ENCODE results near the gene PADI6.

DNA sequence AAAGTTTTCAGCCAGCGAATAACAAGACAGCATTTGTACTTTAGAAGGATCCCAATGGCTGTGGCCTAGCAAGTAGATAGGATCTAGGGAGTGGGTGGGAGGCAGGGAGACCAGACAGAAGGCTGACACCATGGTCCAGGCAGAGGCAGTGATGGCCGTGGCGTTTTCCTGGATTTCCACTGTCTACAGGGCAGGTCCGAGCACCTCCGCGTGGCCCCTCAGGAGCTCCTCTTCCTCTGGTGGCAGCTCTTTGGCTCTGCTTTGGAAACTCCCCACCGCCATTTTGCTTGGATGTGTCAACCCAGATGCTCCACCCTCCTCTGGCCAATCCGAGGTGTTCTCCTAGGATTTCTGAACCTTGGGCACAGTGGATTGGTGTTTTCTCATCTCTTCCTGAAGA is 38.9 kb upstream of the PADI6 start:
- TF ChIP-seq EZH2 (IDR thresholded peaks at IDR 0.05) (no peak), FOSL1 (IDR thresholded peaks at IDR 0.05; ENCODE audit: low read depth) (no peak), RAD21 (IDR thresholded peaks at IDR 0.05; ENCODE audit: low read depth) (no peak), POLR2A (IDR thresholded peaks at IDR 0.05; ENCODE audit: borderline replicate concordance, extremely low read depth, insufficient read depth, insufficient read length) (no peak), EGR1 (IDR thresholded peaks at IDR 0.05; ENCODE audit: low read depth) (no peak), POLR2AphosphoS5 (IDR thresholded peaks at IDR 0.05; ENCODE audit: low read depth, low read length) (no peak), EZH2phosphoT487 (IDR thresholded peaks at IDR 0.05; ENCODE audit: borderline replicate concordance) (no peak), ELF1 (IDR thresholded peaks at IDR 0.05; ENCODE audit: borderline replicate concordance, low read depth) (no peak)
- TF ChIP-seq, protein P1, sequence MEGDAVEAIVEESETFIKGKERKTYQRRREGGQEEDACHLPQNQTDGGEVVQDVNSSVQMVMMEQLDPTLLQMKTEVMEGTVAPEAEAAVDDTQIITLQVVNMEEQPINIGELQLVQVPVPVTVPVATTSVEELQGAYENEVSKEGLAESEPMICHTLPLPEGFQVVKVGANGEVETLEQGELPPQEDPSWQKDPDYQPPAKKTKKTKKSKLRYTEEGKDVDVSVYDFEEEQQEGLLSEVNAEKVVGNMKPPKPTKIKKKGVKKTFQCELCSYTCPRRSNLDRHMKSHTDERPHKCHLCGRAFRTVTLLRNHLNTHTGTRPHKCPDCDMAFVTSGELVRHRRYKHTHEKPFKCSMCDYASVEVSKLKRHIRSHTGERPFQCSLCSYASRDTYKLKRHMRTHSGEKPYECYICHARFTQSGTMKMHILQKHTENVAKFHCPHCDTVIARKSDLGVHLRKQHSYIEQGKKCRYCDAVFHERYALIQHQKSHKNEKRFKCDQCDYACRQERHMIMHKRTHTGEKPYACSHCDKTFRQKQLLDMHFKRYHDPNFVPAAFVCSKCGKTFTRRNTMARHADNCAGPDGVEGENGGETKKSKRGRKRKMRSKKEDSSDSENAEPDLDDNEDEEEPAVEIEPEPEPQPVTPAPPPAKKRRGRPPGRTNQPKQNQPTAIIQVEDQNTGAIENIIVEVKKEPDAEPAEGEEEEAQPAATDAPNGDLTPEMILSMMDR (IDR thresholded peaks at IDR 0.05 in 2 of 3, conservative IDR thresholded peaks at IDR 0.05 in 1 of 3; ENCODE audit: borderline replicate concordance in 1 of 3, insufficient read depth in 1 of 3, low read depth in 2 of 3, low read length in 2 of 3), result no peak
- TF ChIP-seq, protein P2, sequence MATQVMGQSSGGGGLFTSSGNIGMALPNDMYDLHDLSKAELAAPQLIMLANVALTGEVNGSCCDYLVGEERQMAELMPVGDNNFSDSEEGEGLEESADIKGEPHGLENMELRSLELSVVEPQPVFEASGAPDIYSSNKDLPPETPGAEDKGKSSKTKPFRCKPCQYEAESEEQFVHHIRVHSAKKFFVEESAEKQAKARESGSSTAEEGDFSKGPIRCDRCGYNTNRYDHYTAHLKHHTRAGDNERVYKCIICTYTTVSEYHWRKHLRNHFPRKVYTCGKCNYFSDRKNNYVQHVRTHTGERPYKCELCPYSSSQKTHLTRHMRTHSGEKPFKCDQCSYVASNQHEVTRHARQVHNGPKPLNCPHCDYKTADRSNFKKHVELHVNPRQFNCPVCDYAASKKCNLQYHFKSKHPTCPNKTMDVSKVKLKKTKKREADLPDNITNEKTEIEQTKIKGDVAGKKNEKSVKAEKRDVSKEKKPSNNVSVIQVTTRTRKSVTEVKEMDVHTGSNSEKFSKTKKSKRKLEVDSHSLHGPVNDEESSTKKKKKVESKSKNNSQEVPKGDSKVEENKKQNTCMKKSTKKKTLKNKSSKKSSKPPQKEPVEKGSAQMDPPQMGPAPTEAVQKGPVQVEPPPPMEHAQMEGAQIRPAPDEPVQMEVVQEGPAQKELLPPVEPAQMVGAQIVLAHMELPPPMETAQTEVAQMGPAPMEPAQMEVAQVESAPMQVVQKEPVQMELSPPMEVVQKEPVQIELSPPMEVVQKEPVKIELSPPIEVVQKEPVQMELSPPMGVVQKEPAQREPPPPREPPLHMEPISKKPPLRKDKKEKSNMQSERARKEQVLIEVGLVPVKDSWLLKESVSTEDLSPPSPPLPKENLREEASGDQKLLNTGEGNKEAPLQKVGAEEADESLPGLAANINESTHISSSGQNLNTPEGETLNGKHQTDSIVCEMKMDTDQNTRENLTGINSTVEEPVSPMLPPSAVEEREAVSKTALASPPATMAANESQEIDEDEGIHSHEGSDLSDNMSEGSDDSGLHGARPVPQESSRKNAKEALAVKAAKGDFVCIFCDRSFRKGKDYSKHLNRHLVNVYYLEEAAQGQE (IDR thresholded peaks at IDR 0.05; ENCODE audit: low read depth), result no peak
- TF ChIP-seq, protein P3, sequence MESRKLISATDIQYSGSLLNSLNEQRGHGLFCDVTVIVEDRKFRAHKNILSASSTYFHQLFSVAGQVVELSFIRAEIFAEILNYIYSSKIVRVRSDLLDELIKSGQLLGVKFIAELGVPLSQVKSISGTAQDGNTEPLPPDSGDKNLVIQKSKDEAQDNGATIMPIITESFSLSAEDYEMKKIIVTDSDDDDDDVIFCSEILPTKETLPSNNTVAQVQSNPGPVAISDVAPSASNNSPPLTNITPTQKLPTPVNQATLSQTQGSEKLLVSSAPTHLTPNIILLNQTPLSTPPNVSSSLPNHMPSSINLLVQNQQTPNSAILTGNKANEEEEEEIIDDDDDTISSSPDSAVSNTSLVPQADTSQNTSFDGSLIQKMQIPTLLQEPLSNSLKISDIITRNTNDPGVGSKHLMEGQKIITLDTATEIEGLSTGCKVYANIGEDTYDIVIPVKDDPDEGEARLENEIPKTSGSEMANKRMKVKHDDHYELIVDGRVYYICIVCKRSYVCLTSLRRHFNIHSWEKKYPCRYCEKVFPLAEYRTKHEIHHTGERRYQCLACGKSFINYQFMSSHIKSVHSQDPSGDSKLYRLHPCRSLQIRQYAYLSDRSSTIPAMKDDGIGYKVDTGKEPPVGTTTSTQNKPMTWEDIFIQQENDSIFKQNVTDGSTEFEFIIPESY (IDR thresholded peaks at IDR 0.05; ENCODE audit: extremely low read depth, insufficient replicate concordance, low read length), result no peak

All from HCT116 (cell line).